Measurements from ENCODE around the gene ZNF260.

DNA sequence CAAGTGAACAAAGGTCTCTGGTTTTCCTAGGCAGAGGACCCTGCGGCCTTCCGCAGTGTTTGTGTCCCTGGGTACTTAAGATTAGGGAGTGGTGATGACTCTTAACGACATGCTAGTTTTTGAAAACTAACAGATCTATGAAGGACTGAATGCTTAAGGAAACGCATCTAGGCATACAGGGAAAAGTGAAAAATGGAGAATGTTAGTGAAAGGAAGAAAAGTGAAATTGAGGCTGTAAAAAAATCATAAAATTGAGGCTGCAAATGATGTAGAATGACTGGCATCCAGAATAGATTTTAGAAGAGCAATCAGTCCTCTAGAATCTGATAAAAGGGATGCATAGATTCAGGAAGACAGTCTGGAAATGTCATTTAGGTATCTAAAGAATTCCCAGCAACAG lies 3.5 kb downstream of the ZNF260 start:
- TF ChIP-seq, protein P1, sequence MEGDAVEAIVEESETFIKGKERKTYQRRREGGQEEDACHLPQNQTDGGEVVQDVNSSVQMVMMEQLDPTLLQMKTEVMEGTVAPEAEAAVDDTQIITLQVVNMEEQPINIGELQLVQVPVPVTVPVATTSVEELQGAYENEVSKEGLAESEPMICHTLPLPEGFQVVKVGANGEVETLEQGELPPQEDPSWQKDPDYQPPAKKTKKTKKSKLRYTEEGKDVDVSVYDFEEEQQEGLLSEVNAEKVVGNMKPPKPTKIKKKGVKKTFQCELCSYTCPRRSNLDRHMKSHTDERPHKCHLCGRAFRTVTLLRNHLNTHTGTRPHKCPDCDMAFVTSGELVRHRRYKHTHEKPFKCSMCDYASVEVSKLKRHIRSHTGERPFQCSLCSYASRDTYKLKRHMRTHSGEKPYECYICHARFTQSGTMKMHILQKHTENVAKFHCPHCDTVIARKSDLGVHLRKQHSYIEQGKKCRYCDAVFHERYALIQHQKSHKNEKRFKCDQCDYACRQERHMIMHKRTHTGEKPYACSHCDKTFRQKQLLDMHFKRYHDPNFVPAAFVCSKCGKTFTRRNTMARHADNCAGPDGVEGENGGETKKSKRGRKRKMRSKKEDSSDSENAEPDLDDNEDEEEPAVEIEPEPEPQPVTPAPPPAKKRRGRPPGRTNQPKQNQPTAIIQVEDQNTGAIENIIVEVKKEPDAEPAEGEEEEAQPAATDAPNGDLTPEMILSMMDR (conservative IDR thresholded peaks at IDR 0.05; ENCODE audit: low read depth, low read length): no peak
- TF ChIP-seq BHLHE40 (IDR thresholded peaks at IDR 0.05; ENCODE audit: low read depth, low read length): no peak
- TF ChIP-seq CHD1 (IDR thresholded peaks at IDR 0.05; ENCODE audit: low read depth, low read length): no peak
- no peak for TF ChIP-seq SMC3 (IDR thresholded peaks at IDR 0.05; ENCODE audit: low read depth, low read length)
- no peak for TF ChIP-seq RAD21 (IDR thresholded peaks at IDR 0.05; ENCODE audit: low read length)
- TF ChIP-seq, protein P2, sequence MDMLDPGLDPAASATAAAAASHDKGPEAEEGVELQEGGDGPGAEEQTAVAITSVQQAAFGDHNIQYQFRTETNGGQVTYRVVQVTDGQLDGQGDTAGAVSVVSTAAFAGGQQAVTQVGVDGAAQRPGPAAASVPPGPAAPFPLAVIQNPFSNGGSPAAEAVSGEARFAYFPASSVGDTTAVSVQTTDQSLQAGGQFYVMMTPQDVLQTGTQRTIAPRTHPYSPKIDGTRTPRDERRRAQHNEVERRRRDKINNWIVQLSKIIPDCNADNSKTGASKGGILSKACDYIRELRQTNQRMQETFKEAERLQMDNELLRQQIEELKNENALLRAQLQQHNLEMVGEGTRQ (IDR thresholded peaks at IDR 0.05; ENCODE audit: low read depth, low read length): no peak
- TF ChIP-seq POLR2A (IDR thresholded peaks at IDR 0.05; ENCODE audit: low read depth, low read length): no peak
- no peak for TF ChIP-seq MAFK (IDR thresholded peaks at IDR 0.05; ENCODE audit: low read depth, low read length)
- TF ChIP-seq RFX5 (IDR thresholded peaks at IDR 0.05; ENCODE audit: low read depth, low read length): no peak
- TF ChIP-seq, protein P3, sequence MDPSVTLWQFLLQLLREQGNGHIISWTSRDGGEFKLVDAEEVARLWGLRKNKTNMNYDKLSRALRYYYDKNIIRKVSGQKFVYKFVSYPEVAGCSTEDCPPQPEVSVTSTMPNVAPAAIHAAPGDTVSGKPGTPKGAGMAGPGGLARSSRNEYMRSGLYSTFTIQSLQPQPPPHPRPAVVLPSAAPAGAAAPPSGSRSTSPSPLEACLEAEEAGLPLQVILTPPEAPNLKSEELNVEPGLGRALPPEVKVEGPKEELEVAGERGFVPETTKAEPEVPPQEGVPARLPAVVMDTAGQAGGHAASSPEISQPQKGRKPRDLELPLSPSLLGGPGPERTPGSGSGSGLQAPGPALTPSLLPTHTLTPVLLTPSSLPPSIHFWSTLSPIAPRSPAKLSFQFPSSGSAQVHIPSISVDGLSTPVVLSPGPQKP (IDR thresholded peaks at IDR 0.05; ENCODE audit: borderline replicate concordance, low read depth, low read length): no peak
